HG03521 (cell line): ENCODE results near the gene ERCC2.
"Not testable (repeated sequence)": the region's sequence is repeated elsewhere in the genome, so short reads cannot be mapped to it uniquely, and the experiment has no call there.

Experiments used
- ATAC-seq: cut with Tn5 transposase; IDR thresholded peaks from one replicate; pipeline ENCODE4 v1.9.1; 2021; ENCODE audit warnings: mild to moderate bottlenecking, moderate library complexity; ENCODE audit not compliant: unreplicated experiment

The ERCC2 gene

DNA sequence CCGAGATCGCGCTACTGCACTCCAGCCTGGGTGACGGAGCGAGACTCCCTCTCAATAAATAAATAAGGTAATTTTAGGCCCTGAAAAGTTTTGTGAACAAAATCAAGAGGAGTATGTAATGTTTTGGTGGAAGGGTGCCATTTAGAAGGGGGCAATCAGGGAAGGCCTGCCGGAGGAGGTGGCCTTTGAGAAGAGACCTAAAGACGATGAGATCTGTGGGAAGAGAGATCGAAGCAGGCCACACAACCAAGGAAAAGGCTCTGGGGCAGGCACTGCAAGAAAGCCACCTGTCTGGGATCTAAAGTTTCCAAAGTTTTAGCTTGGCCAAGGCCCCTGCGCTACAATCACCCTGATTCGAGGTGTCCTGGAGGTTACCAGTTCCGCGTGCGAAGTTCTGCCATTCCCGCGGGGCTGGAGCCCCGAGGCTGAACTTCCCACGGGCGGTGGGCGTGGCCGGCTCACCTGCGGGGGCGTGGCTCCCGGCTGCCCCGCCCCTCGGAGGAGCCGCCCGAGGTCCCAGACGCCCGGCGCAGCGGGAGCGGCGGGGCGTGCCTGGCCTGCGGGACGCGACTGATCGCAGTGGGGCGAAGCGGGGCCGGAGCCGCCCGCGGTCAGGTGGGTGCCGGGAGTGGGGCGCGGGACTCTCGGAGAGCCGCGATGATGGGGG, 30.0 kb downstream of the ERCC2 start, which contains the start of gene KLC3:
Gene KLC3, plus strand, starts transcription at position 519 of the 667 bp plus-strand sequence. CDS start 4,792 bp downstream, outside the sequence.
- no peak for ATAC-seq

DNA sequence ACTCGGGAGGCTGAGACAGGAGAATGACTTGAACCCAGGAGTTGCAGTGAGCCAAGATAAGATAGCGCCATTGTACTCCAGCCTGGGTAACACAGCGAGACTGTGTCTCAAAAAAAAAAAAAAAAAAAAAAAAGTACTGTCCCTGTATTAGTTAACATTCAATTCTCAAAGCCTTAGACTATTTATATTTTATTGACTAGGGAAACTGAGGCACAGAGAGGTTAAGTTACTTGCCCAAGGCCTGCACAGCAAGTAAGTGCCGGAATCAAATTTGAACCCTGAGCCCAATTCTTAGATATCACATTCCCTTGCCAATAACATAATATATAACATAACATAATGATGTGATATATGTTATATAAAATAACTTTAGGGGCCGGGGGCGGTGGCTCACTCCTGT, 30.7 kb downstream of the ERCC2 start:
- ATAC-seq = no peak

DNA sequence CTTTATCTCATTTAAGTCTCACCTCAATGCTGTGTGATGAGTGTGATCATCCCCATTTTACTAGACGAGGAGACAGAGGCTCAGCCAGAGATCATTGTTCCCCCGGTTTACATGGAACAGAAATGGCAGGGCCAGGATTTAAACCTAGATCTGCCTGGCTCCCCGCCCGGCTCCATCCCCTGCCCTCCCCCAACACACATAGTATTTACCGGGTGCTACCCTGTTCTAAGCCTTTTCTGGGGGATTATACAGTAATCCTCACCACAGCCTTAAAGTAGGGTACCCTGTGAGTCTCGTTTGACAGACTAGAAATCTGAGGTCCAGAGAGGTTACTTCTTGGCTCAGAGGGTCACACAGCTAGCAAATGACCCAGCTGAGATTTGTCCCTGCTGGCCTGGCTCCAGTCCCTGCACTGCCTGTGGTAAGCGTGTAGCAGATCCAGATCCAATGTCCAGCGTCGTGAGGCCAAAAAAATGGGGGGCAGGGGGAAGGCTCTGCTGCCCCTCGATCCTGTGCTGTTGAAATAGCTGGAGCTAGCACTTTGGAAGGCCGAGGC, 33.6 kb downstream of the ERCC2 start:
- ATAC-seq = no peak

DNA sequence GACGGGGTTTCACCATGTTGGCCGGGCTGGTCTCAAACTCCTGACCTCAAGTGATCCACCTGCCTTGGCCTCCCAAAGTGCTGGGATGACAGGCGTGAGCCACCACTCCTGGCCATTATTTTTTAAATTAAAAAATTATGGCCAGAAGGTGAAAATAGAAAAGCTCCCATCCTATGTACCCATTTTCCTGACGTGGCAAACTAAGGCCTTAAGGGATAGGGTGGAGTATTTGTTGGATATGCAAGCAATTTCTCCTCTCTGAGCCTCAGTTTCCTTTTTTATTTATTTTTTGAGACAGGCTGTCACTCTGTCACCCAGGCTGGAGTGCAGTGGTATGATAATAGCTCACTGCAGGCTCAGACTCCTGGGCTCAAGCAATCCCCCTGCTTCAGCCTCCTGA, 35.5 kb downstream of the ERCC2 start:
- not testable (repeated sequence) for ATAC-seq

DNA sequence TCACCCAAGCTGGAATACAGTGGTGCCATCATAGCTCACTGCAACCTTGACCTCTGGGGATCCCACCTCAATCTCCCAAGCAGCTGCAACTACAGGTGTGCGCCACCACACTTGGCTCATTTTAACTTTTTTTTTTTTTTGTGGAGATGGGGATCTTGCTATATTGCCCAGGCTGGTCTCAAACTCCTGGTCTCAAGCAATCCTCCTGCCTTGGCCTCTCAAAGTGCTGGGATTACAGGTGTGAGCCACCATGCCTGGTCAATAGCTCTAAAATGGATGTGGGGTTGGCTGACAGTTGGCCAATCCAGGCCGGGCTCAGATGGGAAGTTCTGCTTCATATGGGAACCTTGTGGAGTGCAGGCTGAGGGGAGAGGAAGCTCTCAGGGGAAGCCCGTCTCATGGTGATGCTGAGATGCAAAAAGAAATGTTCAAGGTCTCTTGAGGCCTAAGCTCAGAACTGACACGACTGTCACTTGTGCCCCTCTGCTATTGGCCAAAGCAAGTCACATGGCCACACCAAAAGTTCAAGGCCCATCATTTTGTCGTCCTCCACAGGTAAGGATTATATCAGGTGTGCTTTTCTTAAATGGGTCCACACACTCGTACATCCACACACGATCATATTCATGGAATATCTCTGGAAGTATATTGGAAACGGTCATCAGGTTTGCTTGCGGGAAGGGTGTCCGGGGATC, 36.6 kb downstream of the ERCC2 start:
- ATAC-seq = no peak

DNA sequence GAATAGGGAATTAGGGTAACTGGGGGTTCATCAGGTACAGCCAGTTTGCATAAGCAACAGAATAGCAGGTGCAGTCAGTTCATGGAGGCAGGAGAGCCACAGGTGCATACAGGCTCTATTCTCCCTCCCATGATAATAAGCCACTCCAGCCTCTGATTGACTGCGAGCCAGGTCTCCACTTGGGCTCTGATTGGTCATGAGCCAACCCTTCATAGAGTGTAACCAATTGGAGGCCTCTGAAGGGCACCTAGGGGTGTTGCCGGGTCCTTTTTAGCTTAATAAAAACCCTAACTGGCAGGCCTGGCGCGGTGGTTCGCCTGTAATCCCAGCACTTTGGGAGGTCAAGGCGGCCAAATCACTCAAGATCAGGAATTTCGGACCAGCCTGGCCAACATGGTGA, 39.0 kb downstream of the ERCC2 start:
- ATAC-seq = no peak

DNA sequence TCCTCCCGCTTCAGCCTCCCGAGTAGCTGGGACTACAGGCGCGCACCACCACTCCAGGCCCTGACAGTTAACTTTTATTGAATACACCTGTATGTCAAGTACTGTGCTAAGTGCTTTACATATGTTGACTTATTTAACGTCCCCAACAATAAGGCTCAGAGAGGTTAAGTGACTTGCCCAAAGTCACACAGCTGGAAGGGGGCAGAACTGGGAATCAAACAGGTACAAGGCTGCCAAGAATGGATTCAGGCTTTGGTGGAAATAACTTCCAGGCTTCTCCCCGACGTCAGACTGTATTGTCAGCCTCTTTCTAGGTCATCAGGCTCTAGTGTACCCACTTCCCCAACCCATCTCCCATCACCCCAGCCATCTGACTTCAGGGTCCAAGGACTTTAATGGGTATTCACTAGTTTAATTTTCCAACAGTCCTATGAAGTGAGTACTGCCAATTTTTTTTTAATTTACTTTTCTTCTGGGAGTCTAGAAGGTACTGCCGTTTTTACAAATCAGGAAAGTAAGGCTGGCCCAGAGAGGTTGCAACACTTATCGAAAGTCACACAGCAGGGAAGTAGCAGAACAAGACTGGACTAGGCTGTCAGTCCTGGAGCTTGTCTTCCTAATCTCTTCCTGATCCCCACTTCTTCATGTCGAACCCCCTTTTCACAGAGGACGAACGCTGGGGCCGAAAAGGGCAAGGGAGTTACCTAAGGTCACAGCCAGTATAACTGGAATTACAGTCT, 42.8 kb downstream of the ERCC2 start:
- ATAC-seq = no peak

DNA sequence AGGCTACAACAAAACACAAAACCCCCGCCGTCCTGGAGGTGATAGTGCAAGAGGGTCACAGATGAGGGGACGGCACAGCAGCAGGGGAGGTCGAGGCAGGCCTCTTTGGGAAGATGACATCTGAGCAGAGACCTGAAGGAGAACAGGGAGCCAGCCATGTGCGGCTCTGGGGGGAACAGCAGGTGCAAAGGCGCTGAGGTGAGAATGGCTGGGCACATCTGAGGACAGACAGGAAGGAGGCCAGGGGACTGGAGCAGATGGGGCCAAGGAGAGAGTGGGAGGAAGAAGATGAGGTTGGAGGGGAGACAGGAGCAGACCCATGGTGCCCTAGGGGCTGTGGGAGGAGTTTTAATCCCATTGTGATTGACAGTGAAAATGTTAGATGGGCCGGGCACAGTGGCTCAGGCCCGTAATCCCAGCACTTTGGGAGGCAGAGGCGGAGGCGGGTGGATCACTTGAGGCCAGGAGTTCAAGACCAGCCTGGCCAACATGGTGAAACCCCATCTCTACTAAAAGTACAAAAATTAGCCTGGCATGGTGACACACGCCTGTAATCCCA, 45.9 kb downstream of the ERCC2 start:
- no peak for ATAC-seq

DNA sequence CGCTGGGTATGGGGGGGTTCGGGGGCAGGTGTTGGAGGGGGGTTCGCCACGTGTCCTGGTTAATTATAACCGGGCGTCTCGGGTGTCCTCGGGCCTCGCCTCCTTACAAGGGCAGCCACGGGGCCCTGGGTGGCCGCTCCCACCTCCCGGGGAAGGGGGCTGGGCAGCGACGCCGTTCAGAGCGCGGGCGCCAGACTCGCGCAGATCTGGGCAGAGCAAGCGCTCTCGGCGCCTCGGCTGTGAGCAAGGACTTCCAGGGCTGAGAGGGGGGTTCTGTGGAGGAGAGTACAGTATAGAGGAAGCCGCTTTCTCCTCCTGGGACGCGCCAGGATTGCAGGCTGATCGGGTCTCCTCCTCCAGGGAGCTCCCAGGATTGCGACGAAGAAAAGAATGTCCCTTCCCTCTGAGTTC, 46.7 kb downstream of the ERCC2 start:
- ATAC-seq = no peak

DNA sequence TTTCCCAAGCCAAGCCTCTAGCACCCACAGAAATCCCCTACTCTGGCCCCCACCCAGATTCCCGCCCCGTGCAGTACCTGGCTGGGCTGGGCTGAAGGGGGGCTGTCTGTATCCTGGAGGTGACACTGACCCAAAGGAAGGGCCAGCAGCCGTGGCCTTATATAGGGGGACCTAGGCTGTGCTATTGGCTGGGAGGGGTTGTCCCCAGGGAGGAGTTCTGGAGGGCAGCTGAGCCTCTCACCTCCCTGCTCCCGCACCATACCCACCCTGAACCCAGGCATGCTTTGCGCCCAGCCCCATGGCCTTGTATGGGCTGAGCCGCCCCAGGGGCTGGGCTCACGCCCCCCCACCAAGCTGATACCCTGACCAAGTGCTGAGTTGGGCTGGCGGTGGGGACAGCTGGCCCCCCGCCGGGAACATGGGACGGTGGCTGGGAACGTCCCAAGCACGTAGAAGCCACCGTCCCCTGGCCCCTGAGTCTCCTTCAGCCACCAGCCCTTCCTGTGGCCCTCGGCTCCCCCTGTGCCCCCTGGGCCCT, 47.6 kb downstream of the ERCC2 start, which contains the start of gene CKM:
Gene CKM, minus strand, starts transcription at position 132 of the 538 bp plus-strand sequence. CDS start 3,162 bp downstream, outside the sequence.
- no peak for ATAC-seq

DNA sequence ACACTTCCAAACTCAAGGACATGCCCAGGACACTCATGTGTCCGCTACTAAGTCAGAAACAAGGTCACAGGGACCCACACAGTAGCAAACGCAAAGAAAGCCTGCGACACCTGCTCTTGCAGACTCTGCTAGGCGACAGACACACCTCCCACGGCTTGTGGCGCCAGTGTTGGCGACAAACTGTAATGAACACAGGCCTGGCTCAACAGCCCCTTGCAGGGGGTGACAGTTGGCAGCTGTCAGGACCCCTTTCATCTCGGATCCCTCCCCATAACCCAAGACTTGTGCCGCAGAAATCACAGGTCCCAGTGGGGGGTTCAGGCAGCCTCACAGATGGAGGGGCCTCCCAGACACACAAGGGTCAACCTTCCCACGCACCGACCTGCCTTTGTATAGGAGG, 48.1 kb downstream of the ERCC2 start:
- no peak for ATAC-seq

DNA sequence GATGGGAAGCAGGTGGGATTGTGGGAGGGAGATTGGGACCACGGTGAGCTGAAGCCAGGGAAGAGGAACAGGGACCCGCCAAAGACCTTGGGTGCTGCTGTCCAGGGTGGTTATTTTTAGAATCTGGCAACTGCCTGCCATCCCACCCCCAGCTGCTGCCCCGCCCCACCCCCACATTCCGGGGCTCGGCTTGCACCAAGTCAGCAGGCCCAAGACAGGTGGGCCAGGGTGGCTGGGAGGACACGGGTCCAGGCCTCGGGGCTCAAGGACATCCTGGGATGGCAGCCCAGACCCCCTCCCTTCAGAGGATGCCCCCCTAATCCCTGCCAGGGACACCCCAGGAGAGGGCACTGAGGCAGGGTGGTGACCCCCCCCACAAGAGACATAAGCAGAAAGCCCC, 48.5 kb downstream of the ERCC2 start:
- ATAC-seq = no peak

DNA sequence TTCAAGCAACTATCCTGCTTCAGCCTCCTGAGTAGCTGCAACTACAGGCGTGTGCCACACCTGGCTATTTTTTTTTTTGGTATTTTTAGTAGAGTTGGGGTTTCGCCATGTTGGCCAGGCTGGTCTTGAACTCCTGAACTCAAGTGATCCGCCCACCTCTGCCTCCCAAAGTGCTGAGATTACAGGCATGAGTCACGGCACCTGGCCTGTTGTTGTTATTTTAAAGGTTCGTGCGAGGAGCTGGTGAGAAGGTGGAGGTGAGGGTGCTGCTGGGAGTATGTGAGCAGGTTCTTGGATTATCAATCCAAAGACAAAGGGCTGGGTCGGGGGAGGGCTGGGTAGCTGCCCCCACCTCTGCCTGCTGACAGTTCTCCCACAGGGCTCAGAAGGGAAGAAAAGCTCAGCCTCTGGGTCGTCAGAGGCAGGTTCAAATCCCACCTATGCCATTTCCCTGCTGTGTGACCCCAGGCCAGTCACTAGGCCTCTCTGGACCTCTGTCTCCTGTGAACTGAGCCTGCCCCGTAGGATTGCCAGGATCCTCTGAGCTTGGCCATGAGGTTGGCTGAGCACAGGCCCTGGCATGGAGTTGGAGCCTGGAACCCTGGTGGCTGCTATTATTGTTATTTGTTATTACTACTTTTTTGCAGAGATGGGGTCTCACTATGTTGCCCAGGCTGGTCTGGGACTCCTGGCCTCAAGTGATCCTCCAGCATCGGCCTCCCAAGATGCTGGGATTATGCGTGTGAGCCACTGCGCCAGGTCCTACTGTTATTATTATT, 49.2 kb downstream of the ERCC2 start:
- ATAC-seq = no peak

DNA sequence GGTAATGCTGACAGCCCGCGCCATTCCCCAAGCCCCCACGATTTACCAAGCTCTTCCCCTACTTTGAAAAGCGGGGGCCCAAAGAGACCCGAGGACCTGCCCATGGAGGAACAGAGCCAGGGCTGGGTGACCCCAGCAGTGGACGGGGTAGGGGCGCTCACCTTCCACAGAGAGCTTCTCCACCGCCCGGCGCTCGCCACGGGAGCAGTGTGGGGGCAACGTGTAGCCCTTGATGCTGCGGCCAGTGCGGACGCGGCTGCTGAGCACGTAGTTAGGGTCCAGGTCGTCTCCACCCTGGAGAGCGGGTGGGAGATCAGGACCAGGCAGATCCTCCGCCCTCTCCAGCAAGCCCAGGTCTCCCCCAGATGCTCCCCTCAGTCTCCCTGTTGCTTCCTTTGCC, 55.1 kb downstream of the ERCC2 start:
- ATAC-seq = no peak

DNA sequence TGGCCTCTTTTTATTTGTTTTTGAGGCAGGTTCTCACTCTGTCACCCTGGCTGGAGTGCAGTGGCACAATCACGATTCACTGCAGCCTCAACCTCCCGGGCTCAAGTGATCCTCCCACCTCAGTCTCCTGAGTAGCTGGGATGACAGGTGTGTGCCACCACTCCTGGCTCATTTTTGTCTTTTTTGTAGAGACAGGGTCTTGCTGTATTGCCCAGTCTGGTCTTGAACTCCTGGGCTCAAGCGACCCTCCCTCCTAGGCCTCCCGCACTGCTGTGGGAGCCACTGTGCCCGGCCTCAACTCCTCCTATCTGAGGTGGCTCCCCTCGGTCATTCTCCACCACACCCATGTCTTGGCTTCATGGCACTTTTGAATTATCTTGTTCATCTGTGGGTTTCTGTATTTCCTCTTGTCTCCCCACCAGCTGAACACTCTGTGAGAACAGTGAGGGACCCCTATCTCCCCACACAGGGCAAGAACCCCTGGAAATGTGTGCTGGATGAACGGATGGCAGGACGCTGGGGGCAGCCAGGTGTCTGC, 55.6 kb downstream of the ERCC2 start:
- ATAC-seq = no peak

DNA sequence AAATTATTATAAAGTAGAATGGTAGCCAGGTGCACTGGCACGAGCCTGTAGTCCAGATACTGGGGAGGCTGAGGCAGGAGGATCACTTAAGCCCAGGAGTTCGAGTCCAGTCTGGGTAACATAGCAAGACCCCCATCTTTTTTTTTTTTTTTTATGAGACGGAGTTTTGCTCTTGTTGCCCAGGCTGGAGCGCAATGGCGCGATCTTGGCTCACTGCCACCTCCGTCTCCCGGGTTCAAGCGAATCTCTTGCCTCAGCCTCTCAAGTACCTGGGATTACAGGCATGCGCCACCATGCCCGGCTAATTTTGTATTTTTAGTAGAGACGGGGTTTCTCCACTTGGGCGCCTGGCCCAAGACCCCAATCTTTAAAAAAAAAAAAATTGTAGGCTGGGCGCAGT, 58.1 kb downstream of the ERCC2 start:
- not testable (repeated sequence) for ATAC-seq

DNA sequence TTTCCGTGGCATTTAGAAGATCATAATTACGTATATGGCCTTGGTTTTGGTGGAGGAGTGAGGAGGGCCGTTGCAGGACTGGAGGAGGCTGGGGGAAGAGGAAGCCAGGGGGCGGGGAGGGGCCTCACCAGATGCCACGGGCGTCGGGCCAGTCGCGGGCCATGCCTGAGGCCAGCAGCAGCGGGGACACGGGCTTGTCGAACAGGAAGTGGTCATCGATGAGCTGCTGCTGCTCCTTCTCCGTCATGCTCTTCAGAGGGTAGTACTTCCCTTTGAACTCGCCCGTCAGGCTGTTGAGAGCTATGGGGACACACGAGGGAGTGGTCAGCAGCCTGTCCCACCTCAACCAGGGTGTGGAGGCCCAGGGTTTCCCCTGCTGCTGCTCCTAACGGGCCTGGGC, 58.8 kb downstream of the ERCC2 start:
- ATAC-seq = no peak

DNA sequence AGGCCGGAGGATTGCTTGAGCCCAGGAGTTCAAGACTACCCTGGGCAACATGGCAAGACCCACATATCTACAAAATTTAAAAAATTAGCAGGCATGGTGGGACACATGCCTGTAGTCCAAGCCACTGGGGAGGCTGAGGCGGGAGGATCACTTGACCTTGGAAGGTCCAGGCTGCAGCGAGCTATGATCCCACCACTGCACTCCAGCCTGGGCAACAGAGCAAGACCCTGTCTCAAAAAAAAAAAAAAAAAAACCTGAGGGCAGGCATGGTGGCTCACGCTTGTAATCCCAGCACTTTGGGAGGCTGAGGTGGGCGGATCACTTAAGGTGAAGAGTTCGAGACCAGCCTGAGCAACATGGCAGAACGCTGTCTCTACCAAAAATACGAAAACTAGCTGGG, 61.1 kb downstream of the ERCC2 start:
- ATAC-seq = not testable (repeated sequence)

DNA sequence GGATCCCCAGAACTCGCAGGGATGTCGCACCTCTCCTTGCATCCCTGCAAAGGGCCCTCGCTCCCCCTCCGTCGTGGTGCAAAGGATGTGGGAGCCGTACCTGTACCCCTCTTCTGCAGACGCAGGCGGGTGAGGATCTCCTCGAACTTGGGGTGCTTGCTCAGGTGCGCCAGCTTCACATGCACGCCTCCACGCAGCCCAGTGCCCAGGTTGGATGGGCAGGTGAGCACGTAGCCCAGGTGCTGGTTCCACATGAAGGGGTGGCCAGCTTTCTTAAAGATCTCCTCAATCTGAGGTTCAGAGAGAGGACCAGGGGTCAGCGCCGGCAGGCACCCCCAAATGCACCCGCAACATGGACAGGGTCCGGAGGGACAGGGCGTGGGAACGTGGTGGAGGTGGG, 63.0 kb downstream of the ERCC2 start:
- ATAC-seq = no peak

DNA sequence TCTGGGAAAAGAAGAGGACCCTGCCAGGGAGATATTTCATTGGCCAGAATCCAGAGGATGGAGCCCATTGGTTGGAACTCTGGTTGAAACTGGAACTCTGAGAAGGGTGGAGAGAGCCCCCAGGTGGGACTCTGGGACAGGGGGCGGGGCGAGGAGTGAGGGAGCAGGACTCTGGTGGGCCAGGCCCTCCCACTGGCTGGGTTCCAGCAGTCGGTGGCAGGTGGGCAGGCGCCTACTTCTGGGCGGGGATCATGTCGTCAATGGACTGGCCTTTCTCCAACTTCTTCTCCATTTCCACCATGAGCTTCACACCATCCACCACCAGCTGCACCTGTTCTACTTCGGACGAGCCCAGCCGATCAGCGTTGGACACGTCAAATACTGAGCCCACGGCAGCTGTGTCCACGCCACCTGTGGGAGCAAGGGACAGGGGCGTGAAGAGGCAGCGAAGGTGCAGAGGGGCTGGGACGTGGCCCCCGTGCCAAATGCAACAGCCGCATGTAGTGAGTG, 63.8 kb downstream of the ERCC2 start:
- ATAC-seq = no peak
